ENCODE data around the gene CACNA2D3.

GRCh38 chr3:54530091-54530490 is 407.7 kb downstream of the CACNA2D3 start:
- TF ChIP-seq CTCF (IDR thresholded peaks at IDR 0.05), result no peak
- TF ChIP-seq POLR2A (IDR thresholded peaks at IDR 0.05), result no peak
- TF ChIP-seq POLR2AphosphoS5 (IDR thresholded peaks at IDR 0.05), result no peak
